ENCODE results near the gene OR10AG1. TPM values are rescaled to one million over a fixed set of nuclear protein-coding genes. Genes with fewer than 3 reads are reported as not detected.

The OR10AG1 gene
- total and polyA plus RNA-seq, 2 of the 4 experiments (the other 2 are of a cell fraction), result not detected

Other genes starting within 250 kb of the OR10AG1 start
- gene OR5D13, start 196.5 kb downstream of the OR10AG1 start, total RNA-seq (2012; rRNA removed), result not detected in 2 replicates
- not detected in 2 replicates for gene OR5D13, start 196.5 kb downstream of the OR10AG1 start, polyA plus RNA-seq (2012; rRNA removed)
- not detected in 2 replicates for gene OR5D14, start 174.4 kb downstream of the OR10AG1 start, total RNA-seq (2012; rRNA removed)
- not detected in 2 replicates for gene OR5D14, start 174.4 kb downstream of the OR10AG1 start, polyA plus RNA-seq (2012; rRNA removed)
- gene OR5L1, start 158.6 kb downstream of the OR10AG1 start, total RNA-seq (2012; rRNA removed), result not detected in 2 replicates
- gene OR5L1, start 158.6 kb downstream of the OR10AG1 start, polyA plus RNA-seq (2012; rRNA removed), result not detected in 2 replicates
- gene OR5D18, start 150.3 kb downstream of the OR10AG1 start, total RNA-seq (2012; rRNA removed), result not detected in 2 replicates
- gene OR5D18, start 150.3 kb downstream of the OR10AG1 start, polyA plus RNA-seq (2012; rRNA removed), result not detected in 2 replicates
- not detected in 2 replicates for gene OR5L2, start 142.7 kb downstream of the OR10AG1 start, total RNA-seq (2012; rRNA removed)
- not detected in 2 replicates for gene OR5L2, start 142.7 kb downstream of the OR10AG1 start, polyA plus RNA-seq (2012; rRNA removed)
- not detected in 2 replicates for gene OR5D16, start 131.2 kb downstream of the OR10AG1 start, total RNA-seq (2012; rRNA removed)
- not detected in 2 replicates for gene OR5D16, start 131.2 kb downstream of the OR10AG1 start, polyA plus RNA-seq (2012; rRNA removed)
- not detected in 2 replicates for gene TRIM51, start 86.6 kb downstream of the OR10AG1 start, total RNA-seq (2012; rRNA removed)
- gene TRIM51, start 86.6 kb downstream of the OR10AG1 start, polyA plus RNA-seq (2012; rRNA removed), result not detected in 2 replicates
- gene OR5W2, start 55.4 kb downstream of the OR10AG1 start, total RNA-seq (2012; rRNA removed), result not detected in 2 replicates
- gene OR5W2, start 55.4 kb downstream of the OR10AG1 start, polyA plus RNA-seq (2012; rRNA removed), result not detected in 2 replicates
- gene OR5I1, start 33.5 kb downstream of the OR10AG1 start, total RNA-seq (2012; rRNA removed), result not detected in 2 replicates
- not detected in 2 replicates for gene OR5I1, start 33.5 kb downstream of the OR10AG1 start, polyA plus RNA-seq (2012; rRNA removed)
- gene OR5F1, start 24.7 kb upstream of the OR10AG1 start, total RNA-seq (2012; rRNA removed), result not detected in 2 replicates
- not detected in 2 replicates for gene OR5F1, start 24.7 kb upstream of the OR10AG1 start, polyA plus RNA-seq (2012; rRNA removed)
- not detected in 2 replicates for gene OR5AS1, start 57.7 kb upstream of the OR10AG1 start, total RNA-seq (2012; rRNA removed)
- gene OR5AS1, start 57.7 kb upstream of the OR10AG1 start, polyA plus RNA-seq (2012; rRNA removed), result not detected in 2 replicates
- not detected in 2 replicates for gene OR8I2, start 123.4 kb upstream of the OR10AG1 start, total RNA-seq (2012; rRNA removed)
- gene OR8I2, start 123.4 kb upstream of the OR10AG1 start, polyA plus RNA-seq (2012; rRNA removed), result not detected in 2 replicates
- gene OR8H2, start 133.7 kb upstream of the OR10AG1 start, total RNA-seq (2012; rRNA removed), result not detected in 2 replicates
- gene OR8H2, start 133.7 kb upstream of the OR10AG1 start, polyA plus RNA-seq (2012; rRNA removed), result not detected in 2 replicates
- not detected in 2 replicates for gene OR8H3, start 152.4 kb upstream of the OR10AG1 start, total RNA-seq (2012; rRNA removed)
- not detected in 2 replicates for gene OR8H3, start 152.4 kb upstream of the OR10AG1 start, polyA plus RNA-seq (2012; rRNA removed)
- not detected in 2 replicates for gene OR8J3, start 170.3 kb upstream of the OR10AG1 start, total RNA-seq (2012; rRNA removed)
- not detected in 2 replicates for gene OR8J3, start 170.3 kb upstream of the OR10AG1 start, polyA plus RNA-seq (2012; rRNA removed)
- gene OR8K5, start 190.4 kb upstream of the OR10AG1 start, total RNA-seq (2012; rRNA removed), result not detected in 2 replicates
- gene OR8K5, start 190.4 kb upstream of the OR10AG1 start, polyA plus RNA-seq (2012; rRNA removed), result not detected in 2 replicates
- gene OR5J2, start 206.7 kb upstream of the OR10AG1 start, total RNA-seq (2012; rRNA removed), result not detected in 2 replicates
- gene OR5J2, start 206.7 kb upstream of the OR10AG1 start, polyA plus RNA-seq (2012; rRNA removed), result not detected in 2 replicates

Measured in IMR-90 (cell line).